Measurements from ENCODE around the gene PPCDC. TPM values are rescaled to one million over a fixed set of nuclear protein-coding genes. Genes with fewer than 3 reads are reported as not detected.

PPCDC gene
- total RNA-seq, 6 experiments from 2014 or later = 9.8 to 12.3 (median 11.2) TPM

DNA sequence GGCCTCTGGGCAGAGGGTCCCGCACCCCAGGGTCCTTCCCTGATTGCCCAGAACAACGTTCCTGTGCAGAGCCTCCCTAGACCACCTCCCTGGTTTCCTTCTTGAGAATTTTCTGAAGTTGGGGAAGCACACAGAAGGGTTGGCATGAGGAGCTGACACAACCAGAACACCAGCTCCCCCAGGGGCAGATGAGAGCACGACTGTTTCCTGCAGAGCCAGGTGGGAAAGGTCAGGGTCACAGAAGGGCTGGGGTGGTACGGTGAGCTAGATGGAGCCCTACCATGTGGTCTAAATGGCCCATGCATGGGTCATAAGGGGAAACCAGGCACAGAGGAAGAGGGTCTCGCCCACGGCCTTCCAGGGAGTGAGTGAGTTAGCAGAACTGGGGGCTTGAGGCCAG, 10.4 kb downstream of the PPCDC start:
- no peak for DNase-seq
- Mint-ChIP-seq H3K4me3 (no peak overlapping the region), H3K9me3 (no peaks in the 10 kb centered on the region), H3K27ac (no peak overlapping the region), H3K36me3 (ENCODE audit: low read depth) (peaks cover 18% of the 10 kb centered on the region), H3K4me1 (ENCODE audit: low read depth) (peaks cover 57% of the 10 kb centered on the region), H3K27me3 (ENCODE audit: insufficient read depth) (peaks cover 7% of the 10 kb centered on the region)
- TF ChIP-seq, protein P1, sequence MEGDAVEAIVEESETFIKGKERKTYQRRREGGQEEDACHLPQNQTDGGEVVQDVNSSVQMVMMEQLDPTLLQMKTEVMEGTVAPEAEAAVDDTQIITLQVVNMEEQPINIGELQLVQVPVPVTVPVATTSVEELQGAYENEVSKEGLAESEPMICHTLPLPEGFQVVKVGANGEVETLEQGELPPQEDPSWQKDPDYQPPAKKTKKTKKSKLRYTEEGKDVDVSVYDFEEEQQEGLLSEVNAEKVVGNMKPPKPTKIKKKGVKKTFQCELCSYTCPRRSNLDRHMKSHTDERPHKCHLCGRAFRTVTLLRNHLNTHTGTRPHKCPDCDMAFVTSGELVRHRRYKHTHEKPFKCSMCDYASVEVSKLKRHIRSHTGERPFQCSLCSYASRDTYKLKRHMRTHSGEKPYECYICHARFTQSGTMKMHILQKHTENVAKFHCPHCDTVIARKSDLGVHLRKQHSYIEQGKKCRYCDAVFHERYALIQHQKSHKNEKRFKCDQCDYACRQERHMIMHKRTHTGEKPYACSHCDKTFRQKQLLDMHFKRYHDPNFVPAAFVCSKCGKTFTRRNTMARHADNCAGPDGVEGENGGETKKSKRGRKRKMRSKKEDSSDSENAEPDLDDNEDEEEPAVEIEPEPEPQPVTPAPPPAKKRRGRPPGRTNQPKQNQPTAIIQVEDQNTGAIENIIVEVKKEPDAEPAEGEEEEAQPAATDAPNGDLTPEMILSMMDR (IDR thresholded peaks at IDR 0.05) = no peak

DNA sequence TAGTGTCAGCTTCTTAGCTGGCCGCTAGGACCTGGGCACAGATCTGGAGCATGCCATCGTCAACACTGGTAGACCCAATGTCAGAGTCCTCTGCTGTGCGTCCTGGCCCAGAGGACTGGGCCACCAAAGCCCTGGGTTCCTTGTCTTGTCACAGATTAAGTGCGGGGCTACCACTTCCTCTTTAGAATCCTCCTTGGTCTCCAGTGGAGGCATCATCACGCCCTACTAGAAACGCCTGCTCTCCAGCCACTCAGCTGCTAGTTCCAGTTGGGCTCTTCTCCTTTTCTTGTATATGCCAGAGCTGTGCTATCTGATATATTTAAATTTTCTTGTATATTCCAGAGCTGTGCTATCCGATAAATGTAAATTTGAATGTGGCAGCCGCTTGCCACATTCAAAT, 11.2 kb downstream of the PPCDC start:
- Mint-ChIP-seq H3K4me3 (no peak overlapping the region), H3K9me3 (no peaks in the 10 kb centered on the region), H3K27me3 (ENCODE audit: insufficient read depth) (peaks cover 7% of the 10 kb centered on the region), H3K36me3 (ENCODE audit: low read depth) (peaks cover 18% of the 10 kb centered on the region), H3K27ac (no peak overlapping the region), H3K4me1 (ENCODE audit: low read depth) (peaks cover 49% of the 10 kb centered on the region)
- TF ChIP-seq, protein P1 (IDR thresholded peaks at IDR 0.05) = no peak
- no peak for DNase-seq

DNA sequence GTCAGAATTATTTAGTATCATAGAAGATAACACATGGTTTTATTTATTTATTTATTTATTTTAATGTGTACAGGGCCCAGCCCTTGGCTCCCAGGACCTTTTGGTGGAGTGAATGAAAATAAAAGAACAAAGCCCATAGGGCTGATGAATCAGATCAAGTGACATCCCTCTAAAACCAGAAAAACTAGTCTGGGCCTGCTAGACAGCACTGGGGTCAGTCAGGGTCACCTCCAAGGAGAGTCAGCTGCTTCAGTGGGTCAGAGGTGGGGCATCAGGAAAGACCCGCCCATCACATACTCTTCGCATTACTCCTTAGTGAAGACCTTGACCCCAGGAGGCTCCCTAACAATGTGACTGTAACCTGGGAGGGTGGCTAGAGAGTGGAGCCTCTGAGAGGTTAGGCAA, 12.8 kb downstream of the PPCDC start:
- TF ChIP-seq, protein P1 (IDR thresholded peaks at IDR 0.05) = no peak
- Mint-ChIP-seq H3K36me3 (ENCODE audit: low read depth) (peaks cover 18% of the 10 kb centered on the region), H3K4me1 (ENCODE audit: low read depth) (peaks cover 37% of the 10 kb centered on the region), H3K27me3 (ENCODE audit: insufficient read depth) (peaks cover 7% of the 10 kb centered on the region), H3K27ac (no peak overlapping the region), H3K4me3 (no peak overlapping the region), H3K9me3 (no peaks in the 10 kb centered on the region)
- DNase-seq = no peak

DNA sequence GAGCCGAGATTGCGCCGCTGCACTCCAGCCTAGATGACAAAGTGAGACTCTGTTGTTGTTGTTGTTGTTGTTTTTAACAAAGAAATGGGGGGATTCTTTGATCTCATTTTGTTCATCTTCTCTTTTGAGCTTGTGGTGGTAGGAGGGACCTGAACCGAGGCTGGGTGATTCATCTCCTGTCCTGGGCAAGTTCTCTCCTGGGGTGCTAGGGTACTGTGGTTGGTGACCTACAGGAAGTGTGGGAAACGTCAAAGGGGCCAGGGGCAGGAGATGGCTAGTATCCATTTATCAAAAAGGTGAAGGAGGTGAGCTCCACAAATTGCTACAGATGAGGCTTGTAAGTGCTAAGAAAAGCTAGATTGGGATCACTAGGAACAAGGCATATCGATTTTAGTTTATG, 14.3 kb downstream of the PPCDC start:
- Mint-ChIP-seq H3K4me3 (no peak overlapping the region), H3K4me1 (ENCODE audit: low read depth) (peaks cover 35% of the 10 kb centered on the region)

DNA sequence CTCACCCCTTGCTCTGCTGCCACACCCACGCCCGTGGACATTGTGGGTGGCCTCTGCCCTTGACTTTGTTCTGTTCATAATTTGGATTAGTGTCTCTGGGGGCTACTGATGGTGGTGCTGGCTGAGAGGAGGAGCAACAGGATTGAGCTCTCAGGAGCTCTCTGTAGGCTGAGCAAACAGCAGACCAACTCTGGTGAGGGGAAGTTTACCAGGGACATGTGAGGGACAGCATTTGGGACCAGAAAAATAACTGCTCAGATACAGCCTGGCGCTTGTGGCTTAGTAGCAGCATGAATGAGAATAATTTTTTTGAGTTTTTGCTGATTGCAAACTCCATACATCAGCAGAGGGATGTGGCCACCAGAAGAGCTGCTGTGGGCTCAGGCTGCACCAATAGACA, 14.8 kb downstream of the PPCDC start:
- Mint-ChIP-seq H3K36me3 (ENCODE audit: low read depth) (peaks cover 18% of the 10 kb centered on the region), H3K27me3 (ENCODE audit: insufficient read depth) (peaks cover 7% of the 10 kb centered on the region), H3K4me3 (no peak overlapping the region), H3K9me3 (no peaks in the 10 kb centered on the region), H3K4me1 (ENCODE audit: low read depth) (peaks cover 41% of the 10 kb centered on the region), H3K27ac (no peak overlapping the region)
- TF ChIP-seq, protein P1 (IDR thresholded peaks at IDR 0.05) = no peak
- no peak for DNase-seq

More for the DNA sequence above, 14.3 kb downstream of the PPCDC start:
- Mint-ChIP-seq H3K27ac (no peak overlapping the region), H3K27me3 (ENCODE audit: insufficient read depth) (peaks cover 7% of the 10 kb centered on the region), H3K36me3 (ENCODE audit: low read depth) (peaks cover 18% of the 10 kb centered on the region), H3K9me3 (no peaks in the 10 kb centered on the region)
- TF ChIP-seq, protein P1 (IDR thresholded peaks at IDR 0.05) = no peak
- DNase-seq = no peak
